ENCODE data around the gene SERPINH1.

The SERPINH1 gene

DNA sequence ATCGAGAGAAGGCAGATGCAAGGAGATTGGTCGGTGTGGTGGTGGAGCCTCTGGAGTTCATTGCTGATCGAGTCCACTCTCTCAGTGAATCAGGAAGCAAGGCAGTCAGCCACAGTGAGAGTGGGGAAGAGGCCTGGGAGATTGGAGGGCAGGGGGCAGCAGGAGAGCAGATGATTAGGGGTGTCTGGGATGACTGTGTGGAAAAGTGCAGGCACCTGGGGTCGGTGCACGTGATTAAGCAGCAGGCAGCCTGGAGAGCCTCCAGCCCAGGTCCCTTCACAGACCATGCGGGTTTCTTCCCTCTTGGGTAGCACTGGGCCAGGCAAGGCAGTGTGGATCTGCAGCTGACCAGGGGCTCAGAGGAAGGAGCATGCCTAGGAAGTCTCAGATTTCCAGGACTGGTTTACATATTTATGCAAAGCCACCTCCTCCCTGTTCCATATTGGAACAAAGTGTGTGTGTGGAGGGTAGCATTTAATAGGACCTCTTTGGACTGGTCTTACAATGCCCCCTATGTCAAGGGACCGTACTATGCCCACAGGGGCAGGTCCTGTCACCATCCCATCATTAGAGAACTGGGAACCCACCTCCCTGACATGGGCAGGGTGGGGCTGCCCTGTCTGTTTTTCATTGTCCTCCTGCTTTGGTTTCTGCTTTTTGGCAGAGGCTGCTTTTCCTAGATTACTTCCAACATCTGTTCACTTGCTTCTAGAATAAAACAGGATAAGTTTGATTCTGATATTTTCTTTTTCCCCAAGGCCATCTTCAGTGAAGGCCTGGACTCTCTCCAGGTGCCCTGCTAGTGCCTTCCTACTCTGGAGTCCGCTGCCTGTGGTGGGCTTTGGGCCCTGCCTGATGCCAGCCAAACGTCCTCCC, 22.4 kb upstream of the SERPINH1 start:
- no peak overlapping the region for H3K4me3 Mint-ChIP-seq
- H3K4me1 Mint-ChIP-seq: peaks cover 25% of the 10 kb centered on the region
- H3K9me3 Mint-ChIP-seq: no peaks in the 10 kb centered on the region
- DNase-seq: no peak
- H3K27me3 Mint-ChIP-seq: peaks cover 6% of the 10 kb centered on the region
- H3K36me3 Mint-ChIP-seq (ENCODE audit: low read depth): no peaks in the 10 kb centered on the region
- ATAC-seq: no peak
- no peak overlapping the region for H3K27ac Mint-ChIP-seq

DNA sequence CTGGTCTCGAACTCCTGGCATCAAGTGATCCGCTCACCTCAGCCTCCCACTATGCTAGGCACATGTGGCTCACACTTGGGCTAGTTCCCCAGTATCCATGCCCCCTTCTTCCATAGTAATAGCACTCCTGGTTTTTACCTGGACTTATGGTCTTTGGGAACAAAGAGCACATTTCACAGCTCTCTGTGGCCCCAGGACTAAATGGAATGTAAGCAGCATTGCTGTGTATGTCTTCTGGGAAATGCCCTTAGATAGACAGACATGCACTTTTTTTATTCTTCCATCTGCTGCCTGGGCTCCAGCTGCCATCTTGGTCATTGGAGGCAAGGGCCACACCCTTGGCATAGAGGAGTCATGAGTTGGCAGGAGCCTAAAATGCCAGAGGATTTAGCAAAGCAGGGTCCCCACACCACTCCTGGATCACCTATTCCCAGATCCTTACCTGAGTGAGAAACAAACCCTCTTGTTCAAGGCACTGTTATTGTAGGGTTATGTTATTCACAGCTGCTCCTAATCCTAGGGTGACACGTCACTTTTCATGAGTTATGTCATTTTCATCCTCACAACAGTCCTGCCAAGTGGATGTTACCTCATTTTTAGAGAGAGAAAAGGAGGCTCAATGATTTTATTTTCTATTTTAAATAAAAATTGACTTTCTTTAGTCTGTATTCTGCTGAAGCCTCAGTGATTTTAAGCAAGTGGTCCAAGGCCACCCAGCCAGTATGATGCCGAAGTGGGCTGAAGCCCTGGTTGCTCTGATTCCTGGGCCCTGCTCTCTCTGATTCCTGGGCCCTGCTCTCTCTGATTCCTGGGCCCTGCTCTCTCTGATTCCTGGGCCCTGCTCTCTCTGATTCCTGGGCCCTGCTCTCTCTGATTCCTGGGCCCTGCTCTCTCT, 20.6 kb upstream of the SERPINH1 start:
- peaks cover 22% of the 10 kb centered on the region for H3K4me1 Mint-ChIP-seq
- H3K27me3 Mint-ChIP-seq: peaks cover 8% of the 10 kb centered on the region
- no peaks in the 10 kb centered on the region for H3K9me3 Mint-ChIP-seq
- H3K27ac Mint-ChIP-seq: no peak overlapping the region
- DNase-seq (no peak), ATAC-seq (no peak)
- H3K4me3 Mint-ChIP-seq: no peak overlapping the region
- H3K36me3 Mint-ChIP-seq (ENCODE audit: low read depth): no peaks in the 10 kb centered on the region

DNA sequence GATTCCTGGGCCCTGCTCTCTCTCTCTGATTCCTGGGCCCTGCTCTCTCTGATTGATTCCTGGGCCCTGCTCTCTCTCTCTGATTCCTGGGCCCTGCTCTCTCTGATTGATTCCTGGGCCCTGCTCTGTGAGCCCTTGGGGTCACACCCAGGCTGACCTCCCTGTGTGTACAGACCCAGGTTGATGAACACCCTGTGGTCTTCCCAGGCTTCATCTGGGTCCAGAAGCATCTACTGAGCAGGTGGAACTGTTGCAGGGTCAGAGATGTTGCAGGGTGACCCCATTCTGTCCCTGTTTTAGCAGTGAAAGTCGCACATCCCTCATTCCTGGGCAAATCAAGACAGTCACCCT, 20.0 kb upstream of the SERPINH1 start:
- ATAC-seq (no peak), DNase-seq (no peak)
- Mint-ChIP-seq H3K27me3 (peaks cover 10% of the 10 kb centered on the region), H3K4me3 (no peak overlapping the region), H3K36me3 (ENCODE audit: low read depth) (no peaks in the 10 kb centered on the region), H3K4me1 (peaks cover 16% of the 10 kb centered on the region), H3K9me3 (no peaks in the 10 kb centered on the region), H3K27ac (no peak overlapping the region)

DNA sequence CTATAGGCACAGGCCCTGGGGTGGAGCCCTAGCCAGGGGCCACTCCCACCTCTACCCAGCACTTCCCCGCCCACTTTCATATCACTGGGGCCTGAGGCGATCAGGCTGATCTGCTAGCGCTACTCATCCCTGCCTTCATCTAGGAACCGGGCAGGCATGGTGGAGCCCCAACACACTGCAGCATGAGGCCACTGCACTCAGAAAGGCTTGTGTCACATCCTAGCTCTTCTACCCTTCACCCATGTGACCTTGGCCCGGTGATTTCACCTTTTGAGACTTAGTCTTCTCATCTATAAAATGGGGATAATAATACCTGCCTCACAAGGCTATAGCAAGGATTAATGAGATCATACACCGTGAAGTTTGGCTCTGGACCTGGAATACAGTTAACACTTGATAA, 18.2 kb upstream of the SERPINH1 start:
- peaks cover 4% of the 10 kb centered on the region for H3K27me3 Mint-ChIP-seq
- peaks cover 2% of the 10 kb centered on the region for H3K4me1 Mint-ChIP-seq
- no peak for DNase-seq
- no peaks in the 10 kb centered on the region for H3K36me3 Mint-ChIP-seq (ENCODE audit: low read depth)
- no peak overlapping the region for H3K27ac Mint-ChIP-seq
- H3K4me3 Mint-ChIP-seq: no peak overlapping the region
- H3K9me3 Mint-ChIP-seq: no peaks in the 10 kb centered on the region
- peak; percentile 18 for ATAC-seq

DNA sequence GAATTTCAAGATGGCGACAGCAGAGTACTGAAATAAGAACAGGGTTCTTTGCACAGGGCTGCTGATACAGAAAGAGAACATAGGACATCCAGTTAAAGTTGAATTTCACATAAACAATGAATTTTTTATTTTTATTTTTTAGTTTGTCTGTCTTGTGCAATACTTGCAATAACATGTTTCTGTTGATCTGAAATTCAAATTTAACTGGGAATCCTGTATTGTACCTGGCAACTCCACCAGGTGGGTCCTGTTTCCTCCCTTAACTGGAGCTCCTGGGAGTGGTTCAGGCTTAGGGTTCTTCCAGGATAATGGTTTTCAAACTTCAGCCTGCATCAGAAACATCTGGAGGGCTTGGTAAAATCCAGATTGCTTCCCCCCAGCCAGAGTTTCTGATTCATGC, 14.9 kb upstream of the SERPINH1 start:
- H3K36me3 Mint-ChIP-seq (ENCODE audit: low read depth): no peaks in the 10 kb centered on the region
- H3K27ac Mint-ChIP-seq: no peak overlapping the region
- H3K9me3 Mint-ChIP-seq: no peaks in the 10 kb centered on the region
- H3K4me3 Mint-ChIP-seq: no peak overlapping the region
- peaks cover 4% of the 10 kb centered on the region for H3K27me3 Mint-ChIP-seq
- DNase-seq (no peak), ATAC-seq (no peak)
- H3K4me1 Mint-ChIP-seq: peaks cover 9% of the 10 kb centered on the region

DNA sequence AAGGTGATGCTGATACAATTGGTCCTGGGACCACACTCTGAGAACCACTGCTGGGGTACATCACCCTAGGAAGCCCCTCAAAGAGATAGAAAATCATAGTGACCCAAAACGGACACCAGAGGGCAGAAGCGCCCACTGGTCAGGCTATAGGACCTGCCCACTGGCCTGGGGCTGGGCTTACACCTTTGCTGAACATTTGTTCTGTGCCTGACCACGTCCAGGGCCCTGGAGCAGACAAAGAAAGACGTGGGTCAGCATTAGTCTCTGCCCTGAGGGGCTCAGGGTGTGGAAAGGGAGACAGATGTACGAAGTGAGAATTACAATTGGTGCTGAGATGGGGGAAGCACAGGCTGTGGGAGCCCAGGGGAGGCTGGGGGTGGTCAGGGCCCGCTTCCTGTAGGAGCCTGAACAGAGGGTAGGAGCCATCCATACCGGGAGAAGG, 14.4 kb upstream of the SERPINH1 start:
- ATAC-seq: peak; percentile 51
- H3K36me3 Mint-ChIP-seq (ENCODE audit: low read depth): no peaks in the 10 kb centered on the region
- H3K27me3 Mint-ChIP-seq: peaks cover 4% of the 10 kb centered on the region
- peak; percentile 54 for DNase-seq
- H3K4me3 Mint-ChIP-seq: no peak overlapping the region
- H3K9me3 Mint-ChIP-seq: no peaks in the 10 kb centered on the region
- H3K4me1 Mint-ChIP-seq: peaks cover 9% of the 10 kb centered on the region
- no peak overlapping the region for H3K27ac Mint-ChIP-seq

DNA sequence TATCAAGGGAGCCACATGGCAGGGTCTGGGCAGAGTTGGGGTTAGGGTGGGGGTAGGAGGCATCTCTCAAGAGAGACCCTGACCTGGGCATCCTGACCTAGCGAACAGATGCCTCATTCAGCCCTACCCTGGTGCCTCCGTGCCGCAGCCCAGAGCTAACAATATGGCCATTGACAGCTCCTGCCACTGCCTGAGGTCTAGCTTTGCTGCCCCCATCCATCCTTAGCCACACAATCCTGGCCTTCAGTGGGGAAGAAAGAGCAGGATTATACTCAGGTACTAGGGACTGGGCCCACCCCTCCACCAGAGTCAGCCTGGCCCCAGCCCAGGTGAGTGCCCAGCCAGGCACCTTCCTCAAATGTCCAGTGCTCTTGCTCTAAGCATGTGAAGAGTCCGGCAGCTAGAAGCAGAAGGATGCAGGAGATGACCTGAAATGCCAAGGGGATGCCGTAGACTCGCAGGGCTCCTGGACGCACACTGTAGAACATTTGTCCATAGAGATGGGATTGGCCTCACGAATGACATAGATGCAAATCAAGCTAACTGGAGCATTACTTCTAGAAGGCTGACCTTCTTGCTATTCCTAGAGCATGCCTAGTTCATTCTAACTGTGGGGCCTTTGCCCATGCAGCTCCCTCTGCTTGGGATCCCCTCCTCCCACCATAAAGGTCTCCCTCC, 13.3 kb upstream of the SERPINH1 start:
- ATAC-seq: no peak
- Mint-ChIP-seq H3K4me3 (no peak overlapping the region), H3K36me3 (ENCODE audit: low read depth) (no peaks in the 10 kb centered on the region), H3K4me1 (peaks cover 9% of the 10 kb centered on the region), H3K27me3 (peaks cover 4% of the 10 kb centered on the region), H3K27ac (no peak overlapping the region), H3K9me3 (no peaks in the 10 kb centered on the region)
- no peak for DNase-seq

DNA sequence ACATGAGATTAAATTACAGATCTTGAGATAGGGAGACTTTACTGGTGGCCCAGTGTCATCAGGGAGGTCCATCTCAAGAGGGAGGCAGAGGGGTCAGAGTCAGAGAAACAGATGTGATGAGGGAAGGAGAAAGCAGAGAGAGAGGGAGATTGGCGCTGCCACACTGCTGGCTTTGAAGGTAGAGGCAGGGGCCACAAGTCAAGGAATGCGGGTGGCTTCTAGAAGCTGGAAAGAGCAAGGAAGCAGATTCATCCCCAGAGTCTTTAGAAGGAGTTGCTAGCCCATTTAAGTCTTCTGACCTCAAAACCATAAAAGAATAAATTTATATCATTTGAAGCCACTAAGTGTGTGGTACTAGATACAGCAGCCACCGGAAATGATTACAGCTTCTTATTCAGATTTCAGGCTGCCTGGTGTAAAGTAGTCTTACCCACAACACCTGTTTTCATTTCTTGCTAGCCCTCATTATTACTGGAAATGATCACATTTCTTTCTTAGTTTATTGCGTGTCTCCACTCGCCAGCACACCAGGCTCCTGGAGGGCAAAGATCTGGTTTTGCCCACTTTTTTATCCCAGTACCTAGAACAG, 12.6 kb upstream of the SERPINH1 start:
- H3K4me3 Mint-ChIP-seq: no peak overlapping the region
- H3K36me3 Mint-ChIP-seq (ENCODE audit: low read depth): no peaks in the 10 kb centered on the region
- peaks cover 9% of the 10 kb centered on the region for H3K4me1 Mint-ChIP-seq
- no peaks in the 10 kb centered on the region for H3K9me3 Mint-ChIP-seq
- H3K27me3 Mint-ChIP-seq: peaks cover 4% of the 10 kb centered on the region
- no peak overlapping the region for H3K27ac Mint-ChIP-seq
- peak; percentile 31 for ATAC-seq
- DNase-seq: no peak

DNA sequence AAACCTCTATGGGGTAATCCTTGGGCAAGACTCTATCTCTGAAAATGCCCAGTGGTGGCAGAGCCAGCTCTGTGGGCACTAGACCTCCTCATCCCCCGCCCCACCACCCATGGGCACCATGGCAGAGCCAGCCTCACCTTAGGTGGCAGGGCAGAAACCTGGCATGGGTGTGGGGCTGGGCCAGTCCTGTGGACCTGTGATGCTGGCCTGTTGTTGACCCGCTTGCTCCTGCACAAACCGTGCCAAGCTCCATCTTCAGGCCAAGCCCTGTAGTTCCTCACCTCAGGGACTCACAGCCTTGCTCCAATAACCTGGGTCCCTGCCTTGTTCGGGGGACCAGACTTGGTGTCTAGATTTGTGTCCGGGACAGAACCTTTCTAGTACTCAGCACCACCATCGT, 8.9 kb upstream of the SERPINH1 start:
- Mint-ChIP-seq H3K36me3 (ENCODE audit: low read depth) (no peaks in the 10 kb centered on the region), H3K27ac (no peak overlapping the region), H3K4me1 (peaks cover 7% of the 10 kb centered on the region), H3K4me3 (no peak overlapping the region), H3K27me3 (no peaks in the 10 kb centered on the region), H3K9me3 (no peaks in the 10 kb centered on the region)
- DNase-seq (no peak), ATAC-seq (no peak)

DNA sequence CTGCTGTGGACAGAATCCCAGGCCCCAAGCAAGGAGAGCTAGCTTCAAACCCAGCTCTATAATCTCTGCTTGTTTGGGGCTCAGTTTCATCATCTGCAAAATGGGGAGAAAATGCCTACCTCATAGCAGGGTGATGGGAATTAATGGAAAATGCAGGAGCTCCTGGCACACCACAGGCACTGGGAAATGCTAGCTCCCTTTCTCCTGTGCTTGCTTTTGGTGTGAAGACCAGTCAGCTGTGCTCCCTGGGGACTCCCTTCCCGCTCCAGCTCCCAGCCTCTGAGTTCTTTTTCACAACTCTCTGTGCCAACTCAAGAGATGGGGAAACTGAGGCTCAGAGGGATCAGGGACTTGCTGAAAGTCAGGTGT, 8.2 kb upstream of the SERPINH1 start:
- H3K4me3 Mint-ChIP-seq: no peak overlapping the region
- no peak for DNase-seq
- H3K27ac Mint-ChIP-seq: no peak overlapping the region
- H3K4me1 Mint-ChIP-seq: peaks cover 7% of the 10 kb centered on the region
- H3K36me3 Mint-ChIP-seq (ENCODE audit: low read depth): no peaks in the 10 kb centered on the region
- no peaks in the 10 kb centered on the region for H3K9me3 Mint-ChIP-seq
- no peak for ATAC-seq
- no peaks in the 10 kb centered on the region for H3K27me3 Mint-ChIP-seq

DNA sequence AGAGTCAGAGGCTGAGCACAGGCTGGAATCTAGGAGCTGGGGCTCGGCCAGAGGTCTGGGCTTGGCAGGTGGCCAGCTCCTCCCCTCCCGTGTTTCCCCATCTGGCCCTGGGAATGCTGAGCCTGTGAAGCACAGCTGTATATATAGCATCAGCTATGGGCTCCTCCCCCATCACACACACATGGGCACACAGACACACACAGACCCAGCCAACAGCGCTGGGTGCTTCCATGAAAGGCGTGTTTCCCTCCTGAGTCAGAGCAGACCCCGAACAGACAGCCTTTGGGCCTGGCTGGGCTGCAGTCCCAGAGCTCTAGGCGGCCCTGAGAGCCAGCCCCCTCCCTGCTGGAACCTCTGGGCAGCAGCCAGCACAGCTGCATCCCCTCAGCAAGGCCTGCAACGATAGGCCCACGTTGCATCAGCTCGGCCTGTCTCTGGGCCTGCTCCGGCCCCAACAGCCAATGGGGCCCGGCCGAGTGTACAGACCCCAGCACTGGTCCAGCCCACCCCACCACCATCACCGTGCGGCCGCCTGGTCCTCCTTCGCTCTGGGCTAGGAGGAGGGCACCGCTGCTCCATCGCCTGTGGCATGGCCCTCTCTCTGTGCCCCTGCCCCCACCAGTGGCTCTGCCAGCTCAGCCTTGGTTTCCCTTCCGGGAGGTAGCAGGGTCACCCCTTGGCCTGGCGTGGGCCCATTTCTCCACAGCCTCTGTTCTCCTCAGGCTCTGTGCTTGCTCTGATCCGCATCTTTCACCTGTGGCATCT, 7.6 kb upstream of the SERPINH1 start:
- ATAC-seq: no peak
- H3K9me3 Mint-ChIP-seq: no peaks in the 10 kb centered on the region
- no peak for DNase-seq
- no peaks in the 10 kb centered on the region for H3K36me3 Mint-ChIP-seq (ENCODE audit: low read depth)
- H3K4me1 Mint-ChIP-seq: peaks cover 4% of the 10 kb centered on the region
- no peak overlapping the region for H3K27ac Mint-ChIP-seq
- H3K27me3 Mint-ChIP-seq: no peaks in the 10 kb centered on the region
- no peak overlapping the region for H3K4me3 Mint-ChIP-seq

DNA sequence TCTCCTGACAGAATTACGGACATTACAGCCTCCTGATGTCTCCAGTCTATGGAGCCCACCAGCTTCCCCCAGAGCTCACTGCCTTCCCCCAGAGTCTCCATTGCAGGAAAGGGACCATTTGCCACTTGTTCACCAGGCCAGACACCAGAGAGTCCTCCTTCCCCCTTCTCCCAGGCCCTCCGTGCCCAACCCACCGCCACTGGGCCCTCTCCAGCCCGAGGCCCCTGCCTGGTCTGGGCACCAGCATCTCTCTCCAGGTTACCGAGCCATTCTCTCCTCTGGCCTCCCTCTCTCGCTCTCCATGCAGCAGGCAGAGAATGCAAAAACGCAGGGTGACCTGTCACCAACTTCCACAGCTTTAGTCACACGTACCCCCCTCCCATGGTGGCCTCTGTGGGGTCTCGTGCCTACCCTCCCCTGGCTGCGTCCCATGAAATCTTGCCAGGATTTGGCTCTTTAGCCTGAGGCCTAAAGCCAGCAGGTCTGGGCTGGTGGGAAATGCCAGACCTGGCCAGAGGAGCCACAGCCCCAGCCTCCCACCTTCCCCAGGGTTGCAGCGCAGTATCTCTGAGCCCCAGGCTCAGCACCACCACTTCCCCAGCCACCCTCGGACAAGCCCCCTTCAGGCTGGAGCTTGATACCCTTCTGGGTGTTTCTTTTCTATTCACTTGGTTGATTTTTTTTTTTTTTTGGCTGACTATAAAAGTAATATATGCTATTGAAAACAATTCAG, 6.8 kb upstream of the SERPINH1 start:
- H3K27me3 Mint-ChIP-seq: no peaks in the 10 kb centered on the region
- DNase-seq (no peak), ATAC-seq (no peak)
- H3K27ac Mint-ChIP-seq: no peak overlapping the region
- H3K9me3 Mint-ChIP-seq: no peaks in the 10 kb centered on the region
- no peak overlapping the region for H3K4me3 Mint-ChIP-seq
- no peaks in the 10 kb centered on the region for H3K36me3 Mint-ChIP-seq (ENCODE audit: low read depth)
- peaks cover 3% of the 10 kb centered on the region for H3K4me1 Mint-ChIP-seq

DNA sequence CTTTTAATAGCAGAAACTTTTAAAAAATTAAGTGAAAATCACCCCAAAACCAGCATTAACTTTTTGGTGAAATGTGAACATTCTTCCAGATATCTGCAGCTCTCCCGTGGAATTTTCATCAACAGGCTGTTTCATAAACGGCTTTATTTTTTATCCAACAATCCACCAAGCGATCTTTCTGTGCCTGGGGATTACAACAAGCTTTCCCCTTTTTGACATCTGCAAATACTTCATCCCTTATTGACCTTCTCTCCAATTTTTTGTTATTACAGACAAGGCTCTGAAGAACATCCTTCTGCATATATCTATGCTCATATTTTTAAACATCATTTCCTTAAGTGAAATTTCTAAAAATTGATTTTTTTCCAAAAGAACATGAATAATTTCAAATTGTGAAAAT, 5.8 kb upstream of the SERPINH1 start:
- Mint-ChIP-seq H3K9me3 (no peaks in the 10 kb centered on the region), H3K27ac (no peak overlapping the region)

More for the DNA sequence above, 5.8 kb upstream of the SERPINH1 start:
- DNase-seq: no peak
- Mint-ChIP-seq H3K4me1 (peaks cover 6% of the 10 kb centered on the region), H3K27me3 (no peaks in the 10 kb centered on the region), H3K4me3 (no peak overlapping the region), H3K36me3 (ENCODE audit: low read depth) (no peaks in the 10 kb centered on the region)
- no peak for ATAC-seq
